ENCODE measurements around the gene TRMT2B. TPM values are rescaled to one million over a fixed set of nuclear protein-coding genes. Genes with fewer than 3 reads are reported as not detected.
"Not testable (repeated sequence)": the region's sequence is repeated elsewhere in the genome, so short reads cannot be mapped to it uniquely, and the experiment has no call there.

TRMT2B gene
- total RNA-seq, 1 donor from 2014 or later, result 37.9 TPM

- H3K27ac Mint-ChIP-seq, result no peak overlapping the region
- POLR2A ChIA-PET, result no interaction called here
Measured at GRCh38 chrX:101029665-101030064, 22.2 kb downstream of the TRMT2B start.

GRCh38 chrX:101028562-101028961 lies 23.3 kb downstream of the TRMT2B start:
- Mint-ChIP-seq H3K9me3 (no peaks in the 10 kb centered on the region), H3K36me3 (ENCODE audit: low read depth) (peaks cover 53% of the 10 kb centered on the region), H3K27me3 (no peaks in the 10 kb centered on the region), H3K4me3 (no peak overlapping the region), H3K4me1 (no peaks in the 10 kb centered on the region), H3K27ac (no peak overlapping the region)
- TF ChIP-seq CTCF (IDR thresholded peaks at IDR 0.05), result no peak
- DNase-seq, result no peak
- ATAC-seq (ENCODE audit: low read depth), result no peak
- POLR2A ChIA-PET, result interaction anchor here (0.7 kb wide), 1 partner anchor 374 kb away, joined by 10 read pairs; no protein-coding TSS in a partner anchor
- intact Hi-C loops (cut with micrococcal nuclease), result no loop called here
- CTCF ChIA-PET, result no interaction called here

More at GRCh38 chrX:101029665-101030064, 22.2 kb downstream of the TRMT2B start:
- no peak overlapping the region for H3K4me3 Mint-ChIP-seq
- no peak for TF ChIP-seq CTCF (IDR thresholded peaks at IDR 0.05)
- intact Hi-C loops (cut with micrococcal nuclease), result loop anchor here (5.0 kb wide), 1 partner anchor 32 kb away; no protein-coding TSS in a partner anchor
- DNase-seq, result no peak
- no peaks in the 10 kb centered on the region for H3K4me1 Mint-ChIP-seq
- H3K27me3 Mint-ChIP-seq, result no peaks in the 10 kb centered on the region
- H3K36me3 Mint-ChIP-seq (ENCODE audit: low read depth), result peaks cover 53% of the 10 kb centered on the region
- no peaks in the 10 kb centered on the region for H3K9me3 Mint-ChIP-seq
- ATAC-seq (ENCODE audit: low read depth), result no peak
- CTCF ChIA-PET, result no interaction called here

DNA sequence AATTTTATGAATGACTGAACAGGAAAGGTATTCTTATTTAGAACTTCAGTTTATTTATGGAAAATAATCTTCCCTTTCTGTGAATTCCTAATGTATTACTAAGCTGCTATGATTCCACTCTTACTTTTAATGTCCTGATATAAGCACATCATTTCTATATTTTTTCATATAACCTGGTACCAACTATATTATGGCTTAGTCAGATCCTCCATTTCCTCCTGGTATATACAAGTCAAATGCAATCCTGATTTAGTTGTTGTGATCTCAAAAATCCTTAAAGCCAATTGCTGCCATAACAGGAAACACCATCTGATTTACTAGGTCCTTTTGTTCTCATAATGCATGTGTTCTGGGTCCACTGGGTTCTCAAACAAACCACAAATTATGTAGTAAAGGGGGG lies 26.8 kb downstream of the TRMT2B start:
- Mint-ChIP-seq H3K36me3 (ENCODE audit: low read depth) (peaks cover 67% of the 10 kb centered on the region), H3K27me3 (no peaks in the 10 kb centered on the region), H3K27ac (no peak overlapping the region), H3K4me1 (no peaks in the 10 kb centered on the region), H3K9me3 (no peaks in the 10 kb centered on the region), H3K4me3 (no peak overlapping the region)
- ChIA-PET POLR2A (no interaction called here), CTCF (no interaction called here)
- no peak for TF ChIP-seq CTCF (IDR thresholded peaks at IDR 0.05)
- no peak for DNase-seq
- intact Hi-C loops (cut with micrococcal nuclease), result no loop called here
- no peak for ATAC-seq (ENCODE audit: low read depth)

DNA sequence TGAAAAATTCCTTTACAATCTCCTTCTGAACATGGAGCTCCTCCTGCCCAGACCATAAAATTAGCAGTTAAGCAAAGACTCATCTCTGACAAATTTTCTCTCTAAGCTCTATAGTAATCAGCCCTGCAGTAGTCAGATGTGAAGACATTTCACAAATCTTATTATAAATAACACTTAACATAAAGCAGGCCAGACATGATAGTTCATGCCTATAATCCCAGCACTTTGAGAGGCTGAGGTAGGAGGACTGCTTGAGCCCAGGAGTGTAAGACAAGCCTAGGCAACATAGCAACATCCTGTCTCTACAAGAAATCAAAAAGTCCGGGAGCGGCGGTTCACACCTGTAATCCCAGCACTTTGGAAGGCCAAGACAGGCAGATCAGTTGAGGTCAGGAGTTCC lies 29.9 kb downstream of the TRMT2B start:
- TF ChIP-seq CTCF (IDR thresholded peaks at IDR 0.05), result no peak
- H3K27ac Mint-ChIP-seq, result no peak overlapping the region
- intact Hi-C loops (cut with micrococcal nuclease), result no loop called here
- H3K36me3 Mint-ChIP-seq (ENCODE audit: low read depth), result peaks cover 62% of the 10 kb centered on the region
- POLR2A ChIA-PET, result no interaction called here
- no peaks in the 10 kb centered on the region for H3K9me3 Mint-ChIP-seq
- CTCF ChIA-PET, result no interaction called here
- no peaks in the 10 kb centered on the region for H3K27me3 Mint-ChIP-seq
- DNase-seq (no peak), ATAC-seq (ENCODE audit: low read depth) (no peak)
- H3K4me3 Mint-ChIP-seq, result no peak overlapping the region
- H3K4me1 Mint-ChIP-seq, result no peaks in the 10 kb centered on the region

GRCh38 chrX:101012031-101012430 lies 39.9 kb downstream of the TRMT2B start:
- intact Hi-C loops (cut with micrococcal nuclease); H3K4me1 Mint-ChIP-seq; H3K4me3 Mint-ChIP-seq; H3K27me3 Mint-ChIP-seq; H3K9me3 Mint-ChIP-seq; CTCF ChIA-PET; ATAC-seq (ENCODE audit: low read depth); H3K27ac Mint-ChIP-seq; DNase-seq; POLR2A ChIA-PET: not testable (repeated sequence)
- H3K36me3 Mint-ChIP-seq (ENCODE audit: low read depth), result peaks cover 45% of the 10 kb centered on the region

DNA sequence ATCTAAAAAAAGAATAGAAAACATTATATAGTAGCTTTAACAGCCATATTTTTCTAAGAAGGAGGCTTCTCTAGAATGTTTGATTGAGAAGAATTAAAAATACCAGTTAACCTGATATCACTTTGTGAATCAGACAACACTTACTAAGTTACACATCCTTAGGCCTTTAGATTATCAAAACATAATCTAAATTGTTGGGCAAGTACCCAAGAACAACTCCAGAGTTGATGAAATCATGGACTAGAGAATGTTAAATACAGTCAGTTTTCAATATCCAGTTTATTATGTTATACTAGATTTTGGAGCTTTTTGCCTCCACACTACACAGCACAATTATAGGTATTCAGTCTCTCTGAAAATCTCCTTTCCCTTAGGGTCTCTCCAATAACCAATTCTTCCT lies 42.8 kb downstream of the TRMT2B start:
- no peak overlapping the region for H3K27ac Mint-ChIP-seq
- peaks cover 46% of the 10 kb centered on the region for H3K36me3 Mint-ChIP-seq (ENCODE audit: low read depth)
- CTCF ChIA-PET, result no interaction called here
- H3K9me3 Mint-ChIP-seq, result no peaks in the 10 kb centered on the region
- H3K4me1 Mint-ChIP-seq, result no peaks in the 10 kb centered on the region
- POLR2A ChIA-PET, result no interaction called here
- H3K27me3 Mint-ChIP-seq, result no peaks in the 10 kb centered on the region
- no peak for ATAC-seq (ENCODE audit: low read depth)
- H3K4me3 Mint-ChIP-seq, result no peak overlapping the region
- no peak for TF ChIP-seq CTCF (IDR thresholded peaks at IDR 0.05)
- DNase-seq, result no peak
- intact Hi-C loops (cut with micrococcal nuclease), result no loop called here

Data from activated B cell treated with CpG ODN at 0.5 μM for 24 hours (primary cell).